HG02623 (cell line): ENCODE measurements around the gene CCR6.
"Not testable (repeated sequence)": the region's sequence is repeated elsewhere in the genome, so short reads cannot be mapped to it uniquely, and the experiment has no call there.

Experiments used
- ATAC-seq: cut with Tn5 transposase; IDR thresholded peaks from one replicate; pipeline ENCODE4 v1.9.1; 2021; ENCODE audit warnings: moderate library complexity; ENCODE audit not compliant: unreplicated experiment

The CCR6 gene

DNA sequence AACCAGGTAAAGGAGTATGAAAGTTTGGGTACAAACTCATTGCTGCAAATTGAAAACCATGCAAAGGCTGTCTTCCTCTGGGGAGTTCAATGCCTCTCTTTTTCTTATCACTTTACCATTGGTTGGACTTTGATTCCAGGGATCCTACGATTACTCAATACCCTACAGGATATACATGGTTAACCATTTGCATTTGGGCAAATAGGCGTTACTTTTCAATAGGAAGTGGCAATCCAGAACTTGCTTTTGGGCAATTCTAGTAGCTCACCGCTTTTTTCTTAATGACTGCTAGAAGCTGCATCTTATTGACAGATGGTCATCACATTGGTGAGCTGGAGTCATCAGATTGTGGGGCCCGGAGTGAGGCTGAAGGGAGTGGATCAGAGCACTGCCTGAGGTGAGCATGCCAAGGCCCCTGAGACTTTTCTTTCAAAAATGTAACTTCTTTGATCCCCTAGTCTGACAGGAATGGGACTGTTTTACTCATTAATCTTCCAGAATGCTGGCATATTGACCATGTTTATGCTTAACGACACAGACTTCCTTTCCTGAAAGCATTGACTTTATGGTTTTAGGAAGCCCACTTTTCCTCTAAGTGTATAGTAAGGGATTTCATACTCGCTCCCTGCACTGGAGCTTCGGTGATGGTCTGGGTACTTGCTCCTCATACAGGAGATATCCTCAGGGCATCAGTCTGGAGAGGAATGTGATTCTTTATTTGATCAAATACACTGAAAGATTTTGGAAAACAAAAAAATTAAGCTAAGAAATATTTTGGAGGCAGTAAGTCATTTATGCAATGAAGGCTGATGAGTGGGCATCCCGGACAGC, at the start of gene CCR6:
TSS of gene CCR6 (plus strand) at position 270 of the 831 bp plus-strand sequence. CDS start 13,039 bp downstream, outside the sequence.
- no peak for ATAC-seq

DNA sequence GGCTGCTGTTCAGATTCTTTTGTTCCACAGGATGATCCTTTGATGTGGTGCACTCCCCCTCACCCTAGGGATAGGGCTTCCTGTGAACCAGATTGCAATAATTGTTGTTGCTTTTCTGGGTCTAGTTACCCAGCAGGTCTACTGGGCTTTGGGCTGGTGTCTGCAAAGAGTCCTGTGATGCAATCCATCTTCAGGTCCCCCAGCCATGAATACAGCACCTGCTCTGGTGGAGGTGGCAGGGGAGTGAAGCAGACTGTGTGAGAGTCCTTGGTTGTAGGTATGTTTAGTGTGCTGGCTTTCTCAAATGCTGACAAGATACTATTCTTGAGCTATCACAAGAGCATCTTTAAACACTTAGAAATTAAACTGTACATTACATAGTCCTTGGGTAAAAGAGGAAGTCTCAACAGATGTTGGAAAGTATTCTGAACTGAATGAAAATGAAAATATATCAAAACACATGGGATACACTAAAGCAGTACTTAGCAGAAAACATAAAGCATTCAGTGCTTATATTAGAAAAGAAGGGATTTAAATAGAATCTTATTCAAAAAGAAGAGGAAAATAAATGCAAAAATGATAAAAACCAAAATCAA, 49.1 kb upstream of the CCR6 start:
- no peak for ATAC-seq

DNA sequence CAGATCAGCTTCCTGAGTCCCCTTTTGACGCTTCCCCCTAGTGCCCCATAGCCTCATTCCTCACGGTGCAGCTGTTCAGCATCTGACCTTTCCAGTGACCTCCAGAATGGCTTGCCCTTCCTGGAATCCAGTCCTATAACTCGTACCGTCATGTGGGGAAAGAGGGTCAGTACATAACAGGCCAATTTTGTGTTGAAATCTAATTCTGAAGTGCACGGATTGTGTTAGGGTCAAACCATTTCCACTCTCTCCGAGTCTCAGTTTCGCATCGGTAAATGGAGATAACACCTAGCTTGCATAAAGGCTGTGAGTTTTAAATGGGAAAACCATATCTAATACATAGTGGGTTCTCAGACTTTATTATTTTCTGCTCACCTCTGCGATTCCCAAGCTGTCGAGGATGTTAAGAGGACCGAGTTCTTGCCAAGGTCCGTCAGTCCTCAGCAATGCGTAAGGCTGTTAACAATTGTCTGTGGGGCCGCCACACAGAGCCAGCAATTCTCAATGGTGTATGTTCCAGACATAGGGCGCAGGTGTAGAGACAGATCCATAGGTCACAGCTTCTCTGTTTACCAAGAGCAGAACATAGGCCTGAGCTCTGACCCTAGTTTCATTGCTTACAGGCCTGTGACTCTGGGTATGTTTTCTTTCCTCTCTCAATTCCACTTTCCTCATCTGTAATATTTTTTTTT, 45.5 kb upstream of the CCR6 start:
- ATAC-seq, result no peak

DNA sequence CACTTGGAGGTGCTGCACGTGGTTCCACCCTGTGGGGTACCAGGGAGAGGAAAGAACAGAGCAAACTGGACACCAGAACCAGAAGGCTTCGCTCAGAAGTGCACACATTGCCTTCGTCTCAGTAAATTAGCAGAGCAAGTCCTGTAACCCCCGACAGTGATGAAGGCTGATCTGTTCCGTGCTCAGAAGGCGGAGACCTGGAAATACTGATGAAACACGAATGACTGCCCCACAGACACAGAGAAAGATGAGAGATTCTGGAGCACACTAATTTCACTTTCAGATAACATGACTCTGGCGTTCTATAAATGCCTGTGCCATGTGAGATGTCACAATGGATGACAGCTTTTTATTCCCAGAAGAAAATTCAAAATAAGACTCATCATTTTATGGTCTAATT, 44.2 kb upstream of the CCR6 start:
- no peak for ATAC-seq

DNA sequence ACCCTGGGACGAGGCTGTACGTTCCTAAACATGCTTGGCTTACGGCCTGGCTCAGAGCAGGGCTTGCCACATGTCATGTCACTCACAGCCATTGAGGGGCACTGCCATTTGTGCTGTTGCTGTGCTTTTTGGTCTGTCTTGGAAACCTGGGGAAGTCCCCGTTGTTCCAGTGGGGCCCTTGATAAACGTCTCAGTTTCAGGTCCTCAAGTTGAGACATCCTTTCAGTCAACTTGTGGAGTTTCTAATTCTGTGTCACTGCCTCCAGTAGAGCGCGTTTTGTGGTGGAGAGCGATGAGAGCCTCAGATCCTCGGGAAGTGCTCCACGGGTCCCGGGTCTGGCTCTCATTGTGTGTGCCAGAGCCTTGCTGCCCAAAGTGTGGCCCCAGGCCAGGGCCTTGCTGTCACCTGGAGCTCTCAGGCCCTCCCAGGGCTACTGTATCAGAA, 43.0 kb upstream of the CCR6 start:
- ATAC-seq, result peak; percentile 98

DNA sequence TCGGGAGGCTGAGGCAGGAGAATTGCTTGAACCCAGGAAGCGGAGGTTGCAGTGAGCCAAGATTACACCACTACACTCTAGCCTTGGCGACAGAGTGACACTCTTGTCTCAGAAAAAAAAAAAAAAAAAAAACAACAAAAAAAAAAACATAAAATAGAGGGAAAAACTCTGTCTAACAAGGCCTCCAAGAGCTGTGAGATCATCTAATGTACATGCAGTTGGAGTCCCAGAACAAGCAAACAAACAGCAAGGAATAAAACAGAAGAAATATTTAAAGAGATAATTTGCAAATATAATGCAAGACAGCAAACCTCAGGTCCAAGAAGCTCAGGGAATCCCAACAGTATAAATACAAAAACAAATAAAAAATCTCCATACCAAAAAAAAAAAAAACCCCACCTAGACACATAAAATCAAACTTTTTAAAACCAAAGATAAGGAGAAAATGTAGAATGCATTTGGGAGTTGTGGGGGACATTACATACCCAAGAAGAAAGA, 35.0 kb upstream of the CCR6 start:
- no peak for ATAC-seq

DNA sequence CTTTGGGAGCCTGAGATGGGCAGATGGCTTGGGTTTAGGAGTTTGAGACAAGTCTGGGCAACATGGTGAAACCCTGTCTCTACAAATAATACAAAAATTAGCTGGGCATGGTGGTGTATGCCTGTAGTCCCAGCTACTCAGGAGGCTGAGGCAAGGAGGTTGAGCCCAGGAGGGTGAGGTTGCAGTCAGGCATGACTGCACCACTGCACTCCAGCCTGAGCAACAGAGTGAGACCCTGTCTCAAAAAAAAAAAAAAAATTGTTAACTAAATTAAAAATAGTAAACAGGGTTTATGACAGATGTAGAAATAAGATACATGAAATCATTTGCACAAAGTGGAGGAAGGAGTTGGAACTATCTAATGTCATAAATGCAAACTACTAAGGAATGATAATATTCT, 34.2 kb upstream of the CCR6 start:
- not testable (repeated sequence) for ATAC-seq

DNA sequence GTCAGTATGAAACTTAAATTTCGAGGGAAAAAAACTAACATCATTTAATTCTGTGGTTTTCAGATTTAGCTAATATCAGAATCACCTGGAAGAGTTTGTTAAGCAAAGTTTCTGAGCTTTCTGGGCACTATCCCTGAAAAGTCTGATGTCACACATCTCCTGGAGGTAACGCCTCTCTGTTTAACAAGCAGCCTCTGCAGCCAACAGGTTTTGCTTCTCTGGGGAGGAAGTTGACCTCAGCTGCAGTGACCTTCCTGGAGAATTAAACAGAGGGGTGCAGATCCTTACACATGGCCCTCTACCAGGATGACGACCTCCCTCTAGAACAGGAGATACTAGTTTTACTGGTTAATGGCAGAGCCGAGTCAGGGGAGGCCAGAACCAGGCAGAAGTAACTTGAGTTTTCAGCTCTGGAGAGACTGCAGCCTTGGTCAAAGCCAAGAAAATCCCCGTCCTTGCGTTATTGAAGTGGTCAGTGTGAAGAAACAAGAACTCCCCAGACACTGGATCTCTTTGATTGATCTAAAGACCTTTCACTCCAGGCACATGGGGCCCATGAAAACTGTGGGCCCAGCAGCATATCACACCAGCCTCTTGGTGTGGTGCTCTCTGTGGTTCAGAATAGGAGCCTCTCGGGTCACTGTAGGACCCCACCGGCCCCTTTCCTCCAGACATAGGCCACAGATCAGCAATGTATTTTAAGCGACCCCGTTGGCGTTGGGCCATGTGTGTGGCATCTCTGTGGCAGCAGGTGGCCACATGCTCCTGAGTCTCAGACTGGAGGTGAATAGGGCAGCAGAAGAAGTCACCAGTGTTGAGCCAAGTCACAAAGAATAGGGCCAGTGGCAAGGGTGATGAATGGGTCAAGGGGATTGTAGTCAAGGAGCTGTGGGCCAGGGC, 33.4 kb upstream of the CCR6 start:
- ATAC-seq, result no peak

DNA sequence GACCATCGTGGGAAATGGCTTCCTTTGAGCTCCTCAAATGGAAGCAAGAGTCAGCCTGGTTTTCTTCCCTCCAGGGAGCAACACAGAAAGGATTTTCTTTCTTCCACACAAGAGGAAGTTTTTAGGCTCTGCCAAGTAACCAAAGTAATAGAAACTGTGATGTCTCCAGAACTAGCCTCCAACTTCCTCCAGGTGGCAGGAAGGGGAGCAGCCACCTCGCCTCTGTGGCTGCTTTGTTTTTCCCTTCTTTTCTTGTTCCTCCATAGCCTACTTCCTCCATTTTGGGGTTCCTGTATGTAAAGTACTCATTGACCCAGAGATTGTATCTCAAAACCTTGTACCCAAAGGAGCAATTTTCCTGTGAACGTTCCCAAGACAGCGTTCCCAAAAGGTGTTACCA, 32.7 kb upstream of the CCR6 start:
- no peak for ATAC-seq

DNA sequence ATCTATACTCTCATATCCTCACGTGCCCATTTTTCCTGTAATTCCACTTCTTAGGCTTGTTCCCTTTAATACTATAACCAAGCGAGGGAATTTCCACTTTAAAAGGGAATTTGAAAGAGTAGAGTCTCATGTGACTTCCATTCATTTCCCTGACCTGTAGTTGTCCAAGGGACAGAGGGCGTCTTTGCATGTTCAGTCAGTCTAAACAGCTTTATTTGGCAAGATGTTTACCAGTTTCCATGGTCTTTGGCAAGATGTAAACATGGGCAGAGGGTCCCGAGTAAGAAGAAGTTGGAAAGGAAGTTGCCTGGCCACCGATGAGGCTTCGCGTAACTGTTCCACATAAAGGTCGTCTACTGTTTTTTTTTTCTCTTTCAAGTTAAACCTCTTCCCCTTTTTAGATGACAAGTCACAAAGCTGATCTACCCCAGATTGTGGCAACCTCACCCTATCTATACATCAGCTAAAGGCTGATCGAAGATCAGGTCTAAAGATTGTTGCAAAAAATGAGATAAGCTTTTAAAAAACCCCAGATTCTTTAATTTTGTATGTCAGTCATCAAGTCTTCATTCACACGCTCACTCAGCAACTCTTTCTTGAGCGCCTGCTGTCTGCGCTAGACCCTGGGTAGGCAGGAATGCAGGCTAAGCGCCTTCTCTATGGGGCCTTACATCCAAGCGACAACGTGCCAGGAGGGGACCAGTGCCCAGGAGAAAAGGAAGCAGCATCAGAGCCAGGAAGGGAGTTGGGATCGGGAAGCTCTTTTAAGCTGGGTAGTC, 31.7 kb upstream of the CCR6 start:
- no peak for ATAC-seq

DNA sequence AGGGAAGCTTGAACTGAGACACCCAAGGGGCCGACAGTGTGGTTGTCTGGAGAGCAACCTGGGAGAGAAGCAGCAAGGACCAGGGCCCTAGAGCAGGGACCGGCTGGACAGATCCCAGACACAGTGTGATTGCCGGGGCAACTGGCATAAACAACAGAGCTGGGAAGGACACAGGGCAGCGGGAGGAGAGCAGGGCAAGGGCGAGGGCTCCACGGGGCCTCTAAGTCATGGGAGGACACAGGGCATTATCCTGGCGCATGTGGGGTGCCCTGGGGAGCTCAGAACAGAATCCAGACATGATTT, 31.1 kb upstream of the CCR6 start:
- no peak for ATAC-seq

DNA sequence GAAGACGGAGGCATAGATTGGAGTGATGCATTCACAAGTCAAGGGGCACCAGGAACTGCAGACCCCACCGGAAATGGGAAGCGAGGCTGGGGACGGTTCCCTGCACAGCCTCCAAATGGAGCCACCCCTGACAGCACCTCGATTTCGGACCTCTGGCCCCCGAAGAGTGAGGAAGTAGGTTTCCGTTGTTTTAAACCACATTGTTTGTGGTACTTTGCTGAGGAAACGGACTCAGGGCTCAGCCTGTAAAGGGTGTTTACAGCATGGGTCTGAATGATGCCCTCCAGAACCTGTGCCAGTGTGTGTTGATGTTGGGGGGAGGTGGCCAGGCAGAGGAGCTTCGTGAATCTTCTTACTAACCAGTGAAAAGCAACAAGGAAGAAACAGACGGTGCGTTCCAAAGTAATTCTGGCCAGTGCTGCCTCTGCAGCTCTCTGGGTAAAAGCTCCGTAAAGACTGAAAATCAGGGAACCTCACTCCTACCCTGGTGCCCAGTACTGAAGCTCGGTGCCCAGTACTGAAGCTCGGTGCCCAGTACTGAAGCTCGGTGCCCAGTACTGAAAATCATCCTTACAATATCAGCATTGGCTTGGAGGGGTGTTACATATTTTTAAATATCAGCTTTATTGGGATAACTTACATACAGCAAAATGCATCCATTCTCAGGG, 30.1 kb upstream of the CCR6 start:
- ATAC-seq, result no peak

DNA sequence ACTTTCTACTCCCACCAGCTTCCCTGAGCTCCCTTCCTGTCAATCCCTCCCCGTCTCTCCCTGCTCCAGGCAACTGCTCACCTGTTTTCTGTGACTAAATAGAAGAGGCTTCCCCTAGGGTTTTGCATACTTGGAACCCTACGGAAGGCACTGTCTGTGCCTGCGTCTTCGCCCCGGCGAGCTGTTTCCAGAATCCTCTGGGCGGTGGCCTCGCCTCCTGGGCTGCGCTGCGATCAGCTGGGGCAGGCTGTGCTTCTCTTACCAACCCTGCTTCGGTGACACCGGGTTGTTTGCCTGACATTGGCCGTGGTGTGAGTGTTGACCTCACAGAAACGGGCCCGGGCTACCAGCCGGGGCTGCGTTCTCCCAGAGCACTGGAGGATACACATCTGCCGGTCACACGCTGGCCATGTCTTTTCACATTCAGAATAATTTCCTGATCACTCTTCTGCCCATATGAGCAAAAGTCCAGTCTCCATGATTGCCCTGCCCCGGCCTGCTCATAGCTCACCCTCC, 29.4 kb upstream of the CCR6 start:
- no peak for ATAC-seq

DNA sequence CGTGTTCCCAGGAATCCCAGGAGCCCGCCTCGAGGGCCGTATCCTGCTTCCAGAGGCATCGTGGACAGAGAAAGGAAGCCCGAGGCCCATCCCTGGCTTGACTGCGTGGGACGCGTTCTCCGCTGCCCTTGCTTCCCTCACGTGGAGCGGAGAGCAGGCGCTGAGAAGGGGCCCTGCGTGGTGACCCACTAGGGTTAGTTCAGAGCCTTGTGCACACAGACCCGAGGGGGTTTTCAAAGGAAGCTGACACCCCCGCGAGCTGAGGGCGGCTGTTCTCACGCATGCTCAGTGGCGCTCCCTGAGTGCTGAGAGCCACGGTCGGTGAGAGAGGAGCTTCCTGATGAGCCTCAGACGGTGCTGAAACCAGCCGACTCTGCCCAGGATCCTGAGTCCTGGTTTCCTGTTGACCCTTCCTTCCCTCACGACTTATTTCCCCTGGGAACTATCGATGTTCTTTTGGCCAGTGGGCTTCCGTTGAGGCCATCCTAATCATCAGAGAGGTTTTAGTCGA, 28.9 kb upstream of the CCR6 start:
- peak; percentile 37 for ATAC-seq

DNA sequence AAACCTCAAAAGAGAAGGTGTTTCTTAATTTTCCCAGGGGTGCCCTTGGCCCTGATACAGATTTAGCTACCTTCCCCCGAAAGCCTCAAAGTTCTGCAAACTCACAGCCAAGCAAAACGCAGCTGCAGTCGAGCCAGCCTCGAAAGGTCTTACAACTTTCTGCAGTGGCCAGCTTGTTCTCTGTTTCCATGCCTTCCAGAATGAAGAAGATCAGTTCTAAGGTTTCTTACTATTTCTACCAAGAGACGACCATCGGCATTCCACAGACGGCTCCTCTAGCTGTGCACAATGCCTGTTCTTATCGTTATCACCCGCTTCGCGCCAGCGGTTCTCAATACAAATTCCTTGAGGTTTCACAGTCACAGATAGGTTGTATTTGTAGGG, 28.5 kb upstream of the CCR6 start:
- ATAC-seq, result peak; percentile 7

DNA sequence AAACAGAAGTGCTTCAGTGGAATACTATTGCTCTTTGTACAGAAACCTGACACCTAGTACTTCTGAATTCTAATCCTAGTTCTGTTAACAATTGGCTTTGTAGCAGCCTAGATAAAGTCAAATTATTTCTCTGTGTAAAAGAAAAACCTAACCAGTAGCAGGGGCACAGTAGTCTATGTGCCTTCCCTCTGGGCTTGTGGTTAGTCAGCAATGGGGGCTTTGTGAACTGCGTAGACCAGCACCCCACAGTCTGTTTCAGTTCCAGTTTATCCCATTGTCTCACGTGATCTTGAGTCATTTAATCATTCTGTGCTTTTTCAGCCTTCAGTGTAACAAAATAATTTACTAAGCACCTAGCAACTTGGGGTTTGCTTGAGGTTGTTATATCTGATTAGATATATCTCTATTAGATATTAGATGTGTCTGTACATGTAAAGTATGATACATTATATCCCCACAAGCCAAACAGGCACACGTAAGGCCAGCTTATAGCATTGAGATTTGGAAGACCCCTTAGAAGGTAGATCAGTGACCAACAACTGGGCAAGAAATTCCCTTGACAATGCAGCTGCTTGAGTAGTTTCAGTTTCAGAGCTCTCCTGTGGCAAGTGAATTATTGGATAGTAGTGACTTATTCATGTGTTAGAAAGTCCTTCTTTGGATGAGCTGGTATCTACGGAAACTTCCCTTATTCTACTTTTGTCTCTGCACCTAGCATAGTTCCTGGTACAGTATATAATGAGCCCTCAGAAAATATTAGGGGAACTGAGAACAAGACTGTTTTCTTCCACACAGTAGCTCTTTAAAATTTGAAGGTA, 27.9 kb upstream of the CCR6 start:
- ATAC-seq, result peak; percentile 39

DNA sequence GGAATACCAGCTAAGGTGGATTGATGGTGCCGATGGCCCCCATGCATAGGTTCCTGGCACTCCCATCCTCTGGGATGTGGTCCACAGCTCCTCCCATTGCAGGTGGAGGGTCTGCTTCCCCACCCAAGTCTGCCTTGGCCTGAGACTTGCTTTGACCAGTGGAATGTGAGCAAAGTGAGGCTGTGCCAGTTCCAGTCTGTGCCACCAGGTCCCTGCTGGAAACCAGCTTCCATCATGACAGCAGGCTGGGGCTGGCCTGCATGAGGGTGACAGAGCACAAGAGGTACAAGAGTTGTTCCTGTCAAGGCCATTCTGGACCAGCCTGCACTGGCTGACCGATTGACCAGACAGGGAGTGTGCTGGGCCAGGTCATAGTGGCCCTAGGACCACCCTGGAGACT, 27.0 kb upstream of the CCR6 start:
- no peak for ATAC-seq

DNA sequence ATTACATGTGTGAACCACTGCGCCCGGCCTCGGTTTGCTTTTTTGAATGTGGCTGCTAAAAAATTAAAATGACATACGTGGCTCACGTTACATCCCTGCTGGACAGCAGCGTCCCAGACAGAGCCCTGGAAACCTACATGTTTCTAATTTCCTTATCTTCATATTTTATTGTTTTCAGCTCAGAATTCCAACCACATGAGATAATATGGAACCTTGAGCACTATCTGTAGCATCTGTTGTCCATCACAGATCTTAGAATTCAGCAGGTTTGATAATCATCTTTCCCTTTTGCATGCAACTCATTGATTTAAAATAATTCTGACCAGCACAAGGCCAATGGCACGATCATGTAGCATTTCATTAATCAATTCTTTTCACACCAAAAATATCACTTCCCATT, 25.9 kb upstream of the CCR6 start:
- no peak for ATAC-seq
